MM.1S (cell line): Measurements from ENCODE around the gene NBPF11.
"Not testable (repeated sequence)": the region's sequence is repeated elsewhere in the genome, so short reads cannot be mapped to it uniquely, and the experiment has no call there.

Experiments used
- DNase-seq: peaks from one replicate; pipeline ENCODE4 v3.0.0-alpha.2; 2015
- H2AFZ ChIP-seq: fragments of 300-600 bp; sonication (generic); 2 replicates; pipeline ENCODE4 v1.6.0; 2016; ENCODE audit warnings: antibody characterized with exemption, low read length
- H3F3A ChIP-seq: fragments of 300-600 bp; sonication (generic); 2 replicates; pipeline ENCODE4 v1.6.1; 2016; ENCODE audit warnings: mild to moderate bottlenecking, antibody characterized with exemption, low read length, moderate library complexity, mixed read lengths; ENCODE audit not compliant: insufficient read depth
- H3K27ac ChIP-seq: fragments of 300-600 bp; sonication (generic); 2 replicates; pipeline ENCODE4 v1.5.1; 2016; ENCODE audit warnings: mild to moderate bottlenecking, low read length
- H3K27me3 ChIP-seq: fragments of 300-600 bp; sonication (generic); replicated peaks from 2 replicates; pipeline ENCODE4 v1.6.0; 2016; ENCODE audit warnings: low read length; ENCODE audit not compliant: insufficient read depth
- H3K36me3 ChIP-seq: fragments of 300-600 bp; sonication (generic); replicated peaks from 2 replicates; pipeline ENCODE4 v1.6.1; 2016; ENCODE audit warnings: mild to moderate bottlenecking, low read length, mixed read lengths; ENCODE audit not compliant: insufficient read depth
- H3K4me1 ChIP-seq: fragments of 300-600 bp; sonication (generic); 2 replicates; pipeline ENCODE4 v1.6.1; 2016; ENCODE audit warnings: low read length, mixed read lengths
- H3K4me2 ChIP-seq: fragments of 300-600 bp; sonication (generic); 2 replicates; pipeline ENCODE4 v1.6.0; 2016; ENCODE audit warnings: low read depth, low read length
- H3K4me3 ChIP-seq: fragments of 300-600 bp; sonication (generic); 2 replicates; pipeline ENCODE4 v1.5.1; 2016; ENCODE audit warnings: low read length, mixed read lengths
- H3K79me2 ChIP-seq: fragments of 300-600 bp; sonication (generic); 2 replicates; pipeline ENCODE4 v1.6.1; 2016; ENCODE audit warnings: mixed run types, low read length, mixed read lengths
- H3K9ac ChIP-seq: fragments of 300-600 bp; sonication (generic); 2 replicates; pipeline ENCODE4 v1.6.1; 2016; ENCODE audit warnings: low read length, mixed read lengths
- H3K9me2 ChIP-seq: fragments of 300-600 bp; sonication (generic); replicated peaks from 2 replicates; pipeline ENCODE4 v1.6.1; 2016; ENCODE audit warnings: mild to moderate bottlenecking, low read length, mixed read lengths; ENCODE audit not compliant: insufficient read depth
- H3K9me3 ChIP-seq: fragments of 300-600 bp; sonication (generic); replicated peaks from 2 replicates; pipeline ENCODE4 v1.6.1; 2016; ENCODE audit warnings: mild to moderate bottlenecking, low read length, mixed read lengths; ENCODE audit not compliant: insufficient read depth
- H4K20me1 ChIP-seq: fragments of 300-600 bp; sonication (generic); 2 replicates; pipeline ENCODE4 v1.6.1; 2016; ENCODE audit warnings: mild to moderate bottlenecking, low read length, moderate library complexity, mixed read lengths; ENCODE audit not compliant: insufficient read depth

The NBPF11 gene

GRCh38 chr1:148073392-148073791 lies 78.7 kb downstream of the NBPF11 start:
- not testable (repeated sequence) for H3K9ac ChIP-seq, H3K27ac ChIP-seq, H3K4me1 ChIP-seq, H3K79me2 ChIP-seq, DNase-seq, H2AFZ ChIP-seq, H3F3A ChIP-seq, H3K9me3 ChIP-seq, H3K9me2 ChIP-seq, H3K4me3 ChIP-seq, H3K36me3 ChIP-seq, H4K20me1 ChIP-seq, H3K4me2 ChIP-seq, H3K27me3 ChIP-seq

- H3K4me3 ChIP-seq, H3K9ac ChIP-seq, H4K20me1 ChIP-seq, H3K9me3 ChIP-seq, H3K4me1 ChIP-seq, H3K4me2 ChIP-seq, H2AFZ ChIP-seq, DNase-seq, H3K9me2 ChIP-seq, H3F3A ChIP-seq, H3K27me3 ChIP-seq, H3K27ac ChIP-seq, H3K36me3 ChIP-seq, H3K79me2 ChIP-seq: not testable (repeated sequence)
These were observed 83.5 kb downstream of the NBPF11 start for GRCh38 chr1:148068606-148069005.

GRCh38 chr1:148068201-148068600 lies 83.9 kb downstream of the NBPF11 start:
- DNase-seq, H3F3A ChIP-seq: not testable (repeated sequence)

GRCh38 chr1:148060294-148060701 lies 91.8 kb downstream of the NBPF11 start:
- not testable (repeated sequence) for H3K27me3 ChIP-seq, H3F3A ChIP-seq, H3K9me3 ChIP-seq, H3K36me3 ChIP-seq, H3K79me2 ChIP-seq, H3K9me2 ChIP-seq, H3K27ac ChIP-seq, H3K4me3 ChIP-seq, H4K20me1 ChIP-seq, H3K4me1 ChIP-seq, H3K9ac ChIP-seq, DNase-seq
- Histone ChIP-seq H3K4me2 (peak overlapping the region; percentile 50; the same call in 1 of the 2 replicates), H2AFZ (peak overlapping the region; percentile 58; the same call in 1 of the 2 replicates)

More at GRCh38 chr1:148068201-148068600, 83.9 kb downstream of the NBPF11 start:
- H3K4me2 ChIP-seq, H3K79me2 ChIP-seq, H3K9me2 ChIP-seq, H3K9ac ChIP-seq, H4K20me1 ChIP-seq, H3K36me3 ChIP-seq, H3K4me3 ChIP-seq, H3K27ac ChIP-seq, H3K4me1 ChIP-seq, H3K27me3 ChIP-seq, H2AFZ ChIP-seq, H3K9me3 ChIP-seq: not testable (repeated sequence)

GRCh38 chr1:148057384-148057783 lies 94.7 kb downstream of the NBPF11 start:
- H2AFZ ChIP-seq, H3K4me2 ChIP-seq, H3K4me1 ChIP-seq, H3K9me2 ChIP-seq, H4K20me1 ChIP-seq, DNase-seq, H3K36me3 ChIP-seq, H3K9ac ChIP-seq, H3K79me2 ChIP-seq, H3K4me3 ChIP-seq, H3K9me3 ChIP-seq, H3K27ac ChIP-seq, H3K27me3 ChIP-seq, H3F3A ChIP-seq: not testable (repeated sequence)
